HUES64 (cell line): ENCODE results near the gene CDSN.

Source experiments
- H3K27ac ChIP-seq: 2 replicates; pipeline ENCODE4 v1.7.0; 2013; ENCODE audit warnings: low read depth, low read length, inconsistent platforms
- H3K27me3 ChIP-seq: 2 replicates; pipeline ENCODE4 v1.6.1; 2013; ENCODE audit warnings: mild to moderate bottlenecking, low read length; ENCODE audit not compliant: insufficient read depth
- H3K36me3 ChIP-seq: 2 replicates; pipeline ENCODE4 v1.6.1; 2013; ENCODE audit warnings: mild to moderate bottlenecking, low read length; ENCODE audit not compliant: insufficient read depth
- H3K4me1 ChIP-seq: 2 replicates; pipeline ENCODE4 v1.6.1; 2013; ENCODE audit warnings: mild to moderate bottlenecking, low read length, moderate library complexity; ENCODE audit not compliant: insufficient read depth
- H3K4me3 ChIP-seq: 2 replicates; pipeline ENCODE4 v1.5.1; 2013; ENCODE audit warnings: mild to moderate bottlenecking, low read length, moderate library complexity
- H3K9ac ChIP-seq: 2 replicates; pipeline ENCODE4 v1.6.1; 2013; ENCODE audit warnings: mild to moderate bottlenecking, low read depth, low read length
- H3K9me3 ChIP-seq: 2 replicates; pipeline ENCODE4 v1.6.1; 2013; ENCODE audit warnings: low read depth, low read length; ENCODE audit not compliant: insufficient read depth
- WGBS: fragments of 150-250, 120-280 bp; methylation state at CpG from one replicate; pipeline ENCODE4 v1.1.7; 2013; ENCODE audit warnings: missing lambda C conversion rate; 5-methylcytosine and 5-hydroxymethylcytosine counted together

The CDSN gene

GRCh38 chr6:31128093-31128676 is 7.9 kb upstream of the CDSN start:
- Histone ChIP-seq H3K27me3 (no peaks in the 10 kb centered on the region), H3K4me1 (peaks cover 7% of the 10 kb centered on the region; the same call in 1 of the 2 replicates), H3K4me3 (no peak overlapping the region), H3K9ac (no peak overlapping the region), H3K36me3 (no peaks in the 10 kb centered on the region), H3K27ac (no peak overlapping the region), H3K9me3 (no peaks in the 10 kb centered on the region)
- 19% methylated on average over 8 of the region's 8 CpGs for WGBS

- WGBS: 75% methylated on average over 16 of the region's 16 CpGs
- H3K27me3 ChIP-seq: no peaks in the 10 kb centered on the region
- peaks cover 7% of the 10 kb centered on the region; the same call in 1 of the 2 replicates for H3K4me1 ChIP-seq
- H3K27ac ChIP-seq: no peak overlapping the region
- H3K4me3 ChIP-seq: no peak overlapping the region
- H3K9me3 ChIP-seq: no peaks in the 10 kb centered on the region
- H3K9ac ChIP-seq: no peak overlapping the region
- no peaks in the 10 kb centered on the region for H3K36me3 ChIP-seq
Measured at GRCh38 chr6:31126396-31127175, 6.3 kb upstream of the CDSN start.

GRCh38 chr6:31125586-31126363 is 5.5 kb upstream of the CDSN start:
- Histone ChIP-seq H3K9ac (no peak overlapping the region), H3K4me1 (peaks cover 7% of the 10 kb centered on the region; the same call in 1 of the 2 replicates), H3K27me3 (no peaks in the 10 kb centered on the region), H3K4me3 (no peak overlapping the region), H3K27ac (no peak overlapping the region), H3K9me3 (no peaks in the 10 kb centered on the region), H3K36me3 (no peaks in the 10 kb centered on the region)
- WGBS: 91% methylated on average over 12 of the region's 12 CpGs

GRCh38 chr6:31125162-31125561 is 4.9 kb upstream of the CDSN start:
- no peak overlapping the region for H3K9ac ChIP-seq
- H3K27ac ChIP-seq: no peak overlapping the region
- no peaks in the 10 kb centered on the region for H3K27me3 ChIP-seq
- WGBS: 56% methylated on average over 7 of the region's 8 CpGs
- H3K36me3 ChIP-seq: no peaks in the 10 kb centered on the region
- no peaks in the 10 kb centered on the region for H3K9me3 ChIP-seq
- no peak overlapping the region for H3K4me3 ChIP-seq
- H3K4me1 ChIP-seq: peaks cover 7% of the 10 kb centered on the region; the same call in 1 of the 2 replicates

- Histone ChIP-seq H3K9me3 (no peaks in the 10 kb centered on the region), H3K27me3 (no peaks in the 10 kb centered on the region), H3K36me3 (no peaks in the 10 kb centered on the region), H3K9ac (no peak overlapping the region), H3K4me1 (peaks cover 7% of the 10 kb centered on the region; the same call in 1 of the 2 replicates), H3K4me3 (no peak overlapping the region), H3K27ac (no peak overlapping the region)
- 92% methylated on average over 16 of the region's 16 CpGs for WGBS
Measured at GRCh38 chr6:31122791-31123706, 2.8 kb upstream of the CDSN start.

- no peak overlapping the region for H3K27ac ChIP-seq
Measured at GRCh38 chr6:31121131-31121790, 1.0 kb upstream of the CDSN start.

GRCh38 chr6:31118178-31118577 is 2.1 kb downstream of the CDSN start:
- 93% methylated on average over 7 of the region's 7 CpGs for WGBS
- H3K9ac ChIP-seq: no peak overlapping the region
- H3K27ac ChIP-seq: no peak overlapping the region
- no peak overlapping the region for H3K4me3 ChIP-seq
- H3K4me1 ChIP-seq: peaks cover 16% of the 10 kb centered on the region; the same call in 1 of the 2 replicates
- H3K27me3 ChIP-seq: no peaks in the 10 kb centered on the region
- H3K9me3 ChIP-seq: no peaks in the 10 kb centered on the region
- no peaks in the 10 kb centered on the region for H3K36me3 ChIP-seq

More at GRCh38 chr6:31121131-31121790, 1.0 kb upstream of the CDSN start:
- no peak overlapping the region for H3K9ac ChIP-seq
- H3K9me3 ChIP-seq: no peaks in the 10 kb centered on the region
- H3K4me3 ChIP-seq: no peak overlapping the region
- peaks cover 7% of the 10 kb centered on the region; the same call in 1 of the 2 replicates for H3K4me1 ChIP-seq
- no peaks in the 10 kb centered on the region for H3K27me3 ChIP-seq
- H3K36me3 ChIP-seq: no peaks in the 10 kb centered on the region
- 93% methylated on average over 12 of the region's 12 CpGs for WGBS

GRCh38 chr6:31116661-31117385 is 3.4 kb downstream of the CDSN start:
- no peak overlapping the region for H3K4me3 ChIP-seq
- peaks cover 4% of the 10 kb centered on the region; the same call in 1 of the 2 replicates for H3K27me3 ChIP-seq
- no peaks in the 10 kb centered on the region for H3K36me3 ChIP-seq
- H3K27ac ChIP-seq: no peak overlapping the region
- 89% methylated on average over 19 of the region's 19 CpGs for WGBS
- peaks cover 16% of the 10 kb centered on the region; the same call in 1 of the 2 replicates for H3K4me1 ChIP-seq
- H3K9ac ChIP-seq: no peak overlapping the region
- no peaks in the 10 kb centered on the region for H3K9me3 ChIP-seq

GRCh38 chr6:31115941-31116560 is 4.2 kb downstream of the CDSN start:
- H3K4me1 ChIP-seq: peaks cover 17% of the 10 kb centered on the region; the same call in 1 of the 2 replicates
- no peaks in the 10 kb centered on the region for H3K9me3 ChIP-seq
- WGBS: 92% methylated on average over 12 of the region's 12 CpGs
- H3K36me3 ChIP-seq: no peaks in the 10 kb centered on the region
- peaks cover 4% of the 10 kb centered on the region; the same call in 1 of the 2 replicates for H3K27me3 ChIP-seq
- H3K4me3 ChIP-seq: no peak overlapping the region
- H3K27ac ChIP-seq: no peak overlapping the region
- H3K9ac ChIP-seq: no peak overlapping the region
